ENCODE results near the gene XG.
"Not testable (repeated sequence)": the region's sequence is repeated elsewhere in the genome, so short reads cannot be mapped to it uniquely, and the experiment has no call there.

DNA sequence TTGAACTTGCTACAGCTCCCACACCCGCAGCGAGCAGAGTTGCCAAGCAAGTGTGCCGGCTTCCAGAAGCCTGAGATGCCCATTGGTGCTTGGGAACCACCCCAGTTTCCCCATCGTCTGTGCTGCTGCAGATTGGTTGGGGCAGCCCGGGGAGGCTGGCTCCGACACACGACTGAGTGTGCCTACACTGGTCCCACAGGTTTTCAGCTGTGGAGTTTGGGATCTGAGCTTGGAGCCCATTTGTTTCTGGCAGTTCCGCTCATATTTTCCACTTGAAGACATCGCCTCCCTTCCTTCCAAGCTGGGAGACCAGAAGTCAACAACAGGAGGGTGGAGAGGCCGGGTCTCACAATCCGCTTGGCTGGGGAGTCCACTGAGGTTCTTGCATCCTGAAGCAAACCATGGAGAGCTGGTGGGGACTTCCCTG lies at the start of gene XG:
- not testable (repeated sequence) for TF ChIP-seq EZH2phosphoT487 (IDR thresholded peaks at IDR 0.05; ENCODE audit: borderline replicate concordance, low read length)
- TF ChIP-seq, protein P1, sequence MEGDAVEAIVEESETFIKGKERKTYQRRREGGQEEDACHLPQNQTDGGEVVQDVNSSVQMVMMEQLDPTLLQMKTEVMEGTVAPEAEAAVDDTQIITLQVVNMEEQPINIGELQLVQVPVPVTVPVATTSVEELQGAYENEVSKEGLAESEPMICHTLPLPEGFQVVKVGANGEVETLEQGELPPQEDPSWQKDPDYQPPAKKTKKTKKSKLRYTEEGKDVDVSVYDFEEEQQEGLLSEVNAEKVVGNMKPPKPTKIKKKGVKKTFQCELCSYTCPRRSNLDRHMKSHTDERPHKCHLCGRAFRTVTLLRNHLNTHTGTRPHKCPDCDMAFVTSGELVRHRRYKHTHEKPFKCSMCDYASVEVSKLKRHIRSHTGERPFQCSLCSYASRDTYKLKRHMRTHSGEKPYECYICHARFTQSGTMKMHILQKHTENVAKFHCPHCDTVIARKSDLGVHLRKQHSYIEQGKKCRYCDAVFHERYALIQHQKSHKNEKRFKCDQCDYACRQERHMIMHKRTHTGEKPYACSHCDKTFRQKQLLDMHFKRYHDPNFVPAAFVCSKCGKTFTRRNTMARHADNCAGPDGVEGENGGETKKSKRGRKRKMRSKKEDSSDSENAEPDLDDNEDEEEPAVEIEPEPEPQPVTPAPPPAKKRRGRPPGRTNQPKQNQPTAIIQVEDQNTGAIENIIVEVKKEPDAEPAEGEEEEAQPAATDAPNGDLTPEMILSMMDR (IDR thresholded peaks at IDR 0.05; ENCODE audit: low read depth, low read length, poor library complexity, severe bottlenecking), result not testable (repeated sequence)

Data from DOHH2 (cell line).